ENCODE measurements around the gene PEX14.

The PEX14 gene

DNA sequence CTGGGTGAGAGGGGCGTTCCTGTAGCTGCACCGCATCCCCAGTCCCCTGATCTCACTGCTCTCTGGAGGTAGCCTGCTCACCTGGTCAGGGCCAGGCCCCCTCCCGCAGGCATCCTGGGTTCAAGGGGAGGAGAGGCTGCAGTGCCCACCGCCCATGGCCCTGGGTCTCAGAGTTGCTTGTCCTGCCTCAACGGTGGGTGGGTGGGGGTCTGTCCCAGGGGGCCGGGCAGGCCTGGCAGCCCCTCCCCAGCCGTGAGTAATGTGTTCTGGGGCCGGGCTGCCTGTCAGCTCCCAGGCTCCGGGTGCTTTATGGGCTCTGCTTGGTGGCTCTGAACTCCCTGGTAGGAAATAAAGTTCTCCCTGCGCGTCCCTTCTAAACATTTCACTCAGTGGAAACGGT is 194.8 kb downstream of the PEX14 start:
- TF ChIP-seq CTCF (IDR thresholded peaks at IDR 0.05; ENCODE audit: low read depth, low read length, missing control alignments): no peak
- no peak overlapping the region for H3K4me3 ChIP-seq (ENCODE audit: low read depth, low read length)
- DNase-seq (ENCODE audit: low read depth): no peak

DNA sequence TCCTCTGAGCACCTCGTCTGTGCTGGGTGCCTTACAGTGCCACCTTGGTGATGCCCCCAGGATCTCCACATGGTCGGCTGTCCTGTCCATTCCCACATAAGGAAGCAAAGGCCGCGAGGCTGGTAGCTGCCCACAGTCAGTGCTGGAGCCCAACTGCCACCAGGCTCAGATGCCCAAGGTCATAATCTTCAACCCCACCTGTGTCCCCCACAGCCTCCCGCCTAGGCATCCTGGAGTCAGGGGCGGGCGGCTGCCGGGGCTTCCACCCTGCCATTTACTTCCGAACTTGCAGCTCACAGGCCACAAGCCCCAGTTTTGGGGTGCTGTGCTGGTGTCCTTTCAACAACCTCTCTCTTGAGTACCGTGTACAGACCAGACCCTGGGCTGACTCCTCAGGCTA is 195.4 kb downstream of the PEX14 start:
- TF ChIP-seq CTCF (IDR thresholded peaks at IDR 0.05; ENCODE audit: low read depth, low read length, missing control alignments): no peak
- no peak overlapping the region for H3K4me3 ChIP-seq (ENCODE audit: low read depth, low read length)
- DNase-seq (ENCODE audit: low read depth): no peak

DNA sequence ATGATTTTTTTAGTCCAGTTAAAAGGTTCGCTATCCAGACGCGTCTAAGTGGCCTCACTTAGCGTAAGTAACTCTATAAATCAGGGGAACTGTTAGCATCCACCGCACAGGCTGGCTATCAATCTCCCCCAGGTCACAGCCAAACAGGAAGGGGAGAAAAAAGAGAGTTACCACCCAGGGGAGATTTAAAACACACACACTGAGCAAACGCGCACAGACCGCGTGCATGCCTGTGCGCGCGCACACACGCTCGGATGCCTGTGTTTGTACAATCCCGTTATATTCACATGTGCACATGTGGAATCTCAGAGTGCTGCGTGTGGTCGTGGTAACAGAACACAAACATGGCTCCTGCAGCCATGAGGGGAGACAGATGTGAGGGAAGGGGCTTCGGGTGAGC is 196.3 kb downstream of the PEX14 start:
- DNase-seq (ENCODE audit: low read depth): no peak
- no peak for TF ChIP-seq CTCF (IDR thresholded peaks at IDR 0.05; ENCODE audit: low read depth, low read length, missing control alignments)
- no peak overlapping the region for H3K4me3 ChIP-seq (ENCODE audit: low read depth, low read length)

- DNase-seq (ENCODE audit: low read depth): no peak
- TF ChIP-seq CTCF (IDR thresholded peaks at IDR 0.05; ENCODE audit: low read depth, low read length, missing control alignments): no peak
- no peak overlapping the region for H3K4me3 ChIP-seq (ENCODE audit: low read depth, low read length)
Observed at GRCh38 chr1:10671622-10672342, 197.0 kb downstream of the PEX14 start.

- H3K4me3 ChIP-seq (ENCODE audit: low read depth, low read length): no peak overlapping the region
- TF ChIP-seq CTCF (IDR thresholded peaks at IDR 0.05; ENCODE audit: low read depth, low read length, missing control alignments): no peak
- DNase-seq (ENCODE audit: low read depth): no peak
Observed at GRCh38 chr1:10672343-10673050, 197.7 kb downstream of the PEX14 start.

DNA sequence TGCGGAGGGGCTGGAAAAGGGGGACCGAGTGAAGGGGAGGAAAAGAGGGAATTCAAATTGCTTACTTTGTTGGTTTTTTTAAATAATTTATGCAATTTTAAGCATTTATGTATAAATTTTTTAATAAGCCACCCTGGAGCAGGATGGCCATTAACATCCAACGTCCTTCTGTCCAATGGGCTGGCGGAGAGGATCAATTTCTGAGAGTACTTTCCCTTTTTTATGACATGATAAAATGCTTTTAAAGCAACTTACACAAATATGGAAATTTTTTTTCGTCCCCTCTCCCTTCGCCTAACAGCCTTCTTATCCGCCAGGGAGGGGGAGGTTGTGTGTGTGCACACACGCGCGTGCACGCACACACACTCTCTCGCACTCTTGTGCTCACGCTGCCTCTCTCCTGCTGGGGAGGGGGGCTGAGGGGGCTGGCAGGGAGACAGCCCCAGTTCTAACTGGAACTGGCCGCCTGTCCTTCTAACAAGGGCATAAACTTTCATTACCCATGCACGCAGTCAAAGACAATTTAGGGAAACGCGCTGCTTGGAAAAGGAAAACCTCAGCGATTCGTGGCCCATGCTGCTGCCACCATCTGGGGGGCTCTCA is 198.5 kb downstream of the PEX14 start:
- H3K4me3 ChIP-seq (ENCODE audit: low read depth, low read length): no peak overlapping the region
- TF ChIP-seq CTCF (IDR thresholded peaks at IDR 0.05; ENCODE audit: low read depth, low read length, missing control alignments): no peak
- DNase-seq (ENCODE audit: low read depth): no peak

Measured in GM12864 (cell line).